Measurements from ENCODE around the gene ZNF440. TPM values are rescaled to one million over a fixed set of nuclear protein-coding genes. Genes with fewer than 3 reads are reported as not detected.

The ZNF440 gene
- total RNA-seq, 5 donors from 2014 or later (not counting 1 experiment from before 2014, with no cell fraction given) = 6.3 to 19.8 (median 17.7) TPM

DNA sequence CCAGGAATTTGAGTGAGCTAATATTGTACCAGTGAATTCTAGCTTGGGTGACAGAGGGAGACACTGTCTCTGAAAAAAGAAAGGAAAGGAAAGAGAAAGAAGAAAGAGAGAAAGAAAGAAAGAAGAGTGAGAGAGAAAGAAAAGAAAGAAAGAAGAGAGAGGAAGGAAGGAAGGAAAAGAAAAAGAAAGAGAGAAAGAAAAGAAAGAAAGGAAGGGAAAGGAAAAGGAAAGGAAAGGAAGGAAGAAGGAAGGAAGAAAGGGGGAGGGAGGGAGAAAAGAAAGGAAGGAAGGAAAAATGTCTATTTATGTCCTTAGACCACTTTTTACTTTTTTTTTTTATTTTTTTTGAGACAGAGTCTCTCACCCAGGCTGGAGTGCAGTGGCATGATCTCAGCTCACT, 21.1 kb upstream of the ZNF440 start:
- Mint-ChIP-seq H3K27me3 (no peaks in the 10 kb centered on the region), H3K4me3 (no peak overlapping the region), H3K4me1 (peaks cover 8 to 10% (median 9%) of the 10 kb centered on the region in 3 donors), H3K27ac (no peak overlapping the region), H3K36me3 (no peaks in the 10 kb centered on the region), H3K9me3 (peaks cover 7 to 35% (median 13%) of the 10 kb centered on the region in 3 donors)
- ChIA-PET POLR2A (no interaction called here), CTCF (no interaction called here)
- H3K9me3 ChIP-seq = peaks cover 2% of the 10 kb centered on the region
- no peak overlapping the region for H3K27ac ChIP-seq (ENCODE audit: low read length)
- H3K27me3 ChIP-seq (replicated peaks in 1 of 2; ENCODE audit: control insufficient read depth in 2 of 2, extremely low read depth in 1 of 2, insufficient read depth in 2 of 2, low read length in 1 of 2) = no peaks in the 10 kb centered on the region
- DNase-seq (no peak), ATAC-seq (replicated peaks in 1 of 4) (no peak)
- no peak overlapping the region for H3K4me3 ChIP-seq (ENCODE audit: control insufficient read depth in 1 of 2, extremely low read depth in 1 of 2, low read length in 1 of 2)
- H3K4me1 ChIP-seq (ENCODE audit: control insufficient read depth in 1 of 2, extremely low read depth in 1 of 2, insufficient read depth in 2 of 2, low read length in 2 of 2) = peaks cover 5 to 9% of the 10 kb centered on the region in 2 experiments
- no peaks in the 10 kb centered on the region for H3K36me3 ChIP-seq (ENCODE audit: control insufficient read depth in 2 of 2, extremely low read depth in 1 of 2, insufficient read depth in 1 of 2, low read length in 1 of 2)

DNA sequence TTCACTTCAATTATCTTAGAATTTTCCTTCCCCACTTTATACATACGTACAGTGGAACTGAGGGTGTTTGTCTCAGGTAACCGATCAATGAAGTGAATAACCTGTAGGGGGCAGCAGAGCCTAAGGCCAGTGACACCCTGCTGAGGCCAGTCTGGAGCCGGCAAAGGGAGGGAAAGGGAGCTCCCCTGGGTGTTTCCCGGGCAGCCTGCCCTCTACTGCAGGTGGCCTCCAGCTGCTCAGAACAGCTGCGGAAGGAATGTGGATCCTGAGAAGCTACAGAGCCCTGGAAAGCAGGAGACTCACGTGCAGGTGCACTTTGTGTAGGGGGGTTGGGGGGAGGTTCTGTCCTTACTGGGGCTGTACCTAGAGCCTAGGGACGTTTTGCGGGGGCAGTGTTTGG, 16.6 kb upstream of the ZNF440 start:
- ChIA-PET POLR2A (no interaction called here), CTCF (interaction anchor here (0.5 to 2.1 kb wide), 14 partner anchors 14 to 420 kb away, joined by 3 to 22 read pairs (median 4); partner anchors contain the start of genes ECSIT (in 1 of the 2), ZNF20 (in 1 of the 2), ZNF440 (in 1 of the 2) and ZNF69 (in 1 of the 2))
- Histone ChIP-seq H3K36me3 (ENCODE audit: control insufficient read depth in 2 of 2, extremely low read depth in 1 of 2, insufficient read depth in 1 of 2, low read length in 1 of 2) (no peaks in the 10 kb centered on the region), H3K27ac (ENCODE audit: low read length) (no peak overlapping the region), H3K9me3 (no peaks in the 10 kb centered on the region), H3K27me3 (replicated peaks in 1 of 2; ENCODE audit: control insufficient read depth in 2 of 2, extremely low read depth in 1 of 2, insufficient read depth in 2 of 2, low read length in 1 of 2) (peaks cover 0 to 3% of the 10 kb centered on the region in 2 experiments), H3K4me1 (ENCODE audit: control insufficient read depth in 1 of 2, extremely low read depth in 1 of 2, insufficient read depth in 2 of 2, low read length in 2 of 2) (peaks cover 8 to 18% of the 10 kb centered on the region in 2 experiments), H3K4me3 (ENCODE audit: control insufficient read depth in 1 of 2, extremely low read depth in 1 of 2, low read length in 1 of 2) (peak overlapping the region in 1 of 2 donors; percentile 71)
- WGBS (ENCODE audit: insufficient coverage) = 26% methylated on average over 6 of the region's 8 CpGs
- no peaks in the 10 kb centered on the region for H3K36me3 Mint-ChIP-seq
- H3K27me3 Mint-ChIP-seq = no peaks in the 10 kb centered on the region
- H3K4me1 Mint-ChIP-seq = peaks cover 18 to 21% (median 19%) of the 10 kb centered on the region in 3 donors
- peak overlapping the region; percentile 87 to 92 (median 89) for H3K4me3 Mint-ChIP-seq
- H3K27ac Mint-ChIP-seq = peak overlapping the region; percentile 32 to 90
- peak; percentile 40 to 89 (median 70) for DNase-seq
- ATAC-seq (replicated peaks in 1 of 4) = peak; percentile 59 to 69 (median 61)
- H3K9me3 Mint-ChIP-seq = peaks cover 0 to 6% (median 2%) of the 10 kb centered on the region in 3 donors

DNA sequence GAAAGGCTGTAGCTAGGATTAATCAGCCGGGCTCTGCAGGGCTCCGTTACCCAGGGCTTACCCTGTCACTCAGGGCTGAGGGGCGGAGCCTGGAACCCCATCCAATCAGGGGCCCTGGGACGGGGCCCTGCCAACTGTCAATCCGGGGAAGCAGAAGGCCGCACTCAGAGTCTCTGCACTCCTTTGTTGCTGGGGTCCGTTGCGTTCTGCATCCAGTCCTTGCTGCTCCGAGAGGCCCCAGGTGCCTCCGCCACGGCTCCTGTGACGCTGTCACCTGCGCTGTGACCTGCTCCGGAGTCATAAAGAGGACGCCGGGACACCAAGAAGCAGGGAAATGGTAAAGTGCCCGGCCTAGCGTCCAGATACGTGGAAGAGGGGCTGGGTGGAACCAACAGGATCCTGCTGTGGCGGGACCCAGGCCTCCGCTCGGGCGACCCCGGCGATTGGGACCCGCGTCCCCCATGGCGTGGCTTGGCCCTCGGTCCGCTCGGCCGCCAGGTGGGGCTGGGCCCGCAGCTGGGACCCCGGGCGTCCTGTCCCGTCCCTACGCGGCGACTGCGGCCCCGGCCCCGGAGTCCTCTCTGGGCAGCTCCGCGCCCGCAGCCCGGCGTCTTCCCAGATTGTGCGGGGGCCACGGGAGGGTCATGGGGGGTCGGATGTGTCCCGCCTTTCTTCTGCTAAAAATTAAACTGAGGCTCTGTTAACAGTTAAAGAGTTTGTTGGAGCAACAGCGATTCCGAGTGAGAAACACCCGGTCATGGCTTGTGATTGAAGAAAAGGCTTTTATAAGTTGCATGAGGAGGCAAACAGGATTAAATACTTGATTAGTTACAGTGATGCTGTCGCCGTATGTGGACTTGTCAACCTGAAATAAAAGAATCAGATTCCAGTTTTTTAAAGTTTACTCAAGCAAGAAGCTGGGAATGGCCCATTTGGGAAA, 15.4 kb upstream of the ZNF440 start, which contains the start of gene ZNF491:
Gene ZNF491 (plus strand): TSS at position 133 of the 940 bp plus-strand sequence. CDS start 7,431 bp downstream, outside the sequence.
- Mint-ChIP-seq H3K9me3 (peaks cover 0 to 9% (median 5%) of the 10 kb centered on the region in 3 donors), H3K27me3 (no peaks in the 10 kb centered on the region), H3K27ac (peak within 1 kb of the TSS; percentile 85 to 90), H3K4me1 (peaks cover 18 to 21% (median 19%) of the 10 kb centered on the region in 3 donors), H3K36me3 (peaks cover 4% of the 10 kb centered on the region), H3K4me3 (peak within 1 kb of the TSS; percentile 87 to 92 (median 89))
- peak within 1 kb of the TSS; percentile 71 for H3K4me3 ChIP-seq (ENCODE audit: control insufficient read depth in 1 of 2, extremely low read depth in 1 of 2, low read length in 1 of 2)
- peak; percentile 65 to 90 (median 81) for DNase-seq
- peaks cover 8 to 18% of the 10 kb centered on the region in 2 experiments for H3K4me1 ChIP-seq (ENCODE audit: control insufficient read depth in 1 of 2, extremely low read depth in 1 of 2, insufficient read depth in 2 of 2, low read length in 2 of 2)
- H3K36me3 ChIP-seq (ENCODE audit: control insufficient read depth in 2 of 2, extremely low read depth in 1 of 2, insufficient read depth in 1 of 2, low read length in 1 of 2) = no peaks in the 10 kb centered on the region
- H3K27ac ChIP-seq (ENCODE audit: low read length) = peak within 1 kb of the TSS; percentile 62
- peak; percentile 96 to 99 (median 98) for ATAC-seq (replicated peaks in 1 of 4)
- WGBS (ENCODE audit: insufficient coverage) = 2% methylated on average over 54 of the region's 56 CpGs
- peaks cover 0 to 3% of the 10 kb centered on the region in 2 experiments for H3K27me3 ChIP-seq (replicated peaks in 1 of 2; ENCODE audit: control insufficient read depth in 2 of 2, extremely low read depth in 1 of 2, insufficient read depth in 2 of 2, low read length in 1 of 2)
- ChIA-PET CTCF (interaction anchor here (0.5 to 2.1 kb wide), 16 partner anchors 9 to 639 kb away, joined by 3 to 22 read pairs (median 5); partner anchors contain the start of genes ECSIT (in 1 of the 2), ZNF20 (in 1 of the 2), ZNF440 (in 1 of the 2) and ZNF69 (in 1 of the 2)), POLR2A (interaction anchor here in 1 of 2 donors (0.6 to 0.8 kb wide), 2 partner anchors 9 to 190 kb away, joined by 3 to 4 read pairs; no protein-coding TSS in a partner anchor)
- H3K9me3 ChIP-seq = no peaks in the 10 kb centered on the region

DNA sequence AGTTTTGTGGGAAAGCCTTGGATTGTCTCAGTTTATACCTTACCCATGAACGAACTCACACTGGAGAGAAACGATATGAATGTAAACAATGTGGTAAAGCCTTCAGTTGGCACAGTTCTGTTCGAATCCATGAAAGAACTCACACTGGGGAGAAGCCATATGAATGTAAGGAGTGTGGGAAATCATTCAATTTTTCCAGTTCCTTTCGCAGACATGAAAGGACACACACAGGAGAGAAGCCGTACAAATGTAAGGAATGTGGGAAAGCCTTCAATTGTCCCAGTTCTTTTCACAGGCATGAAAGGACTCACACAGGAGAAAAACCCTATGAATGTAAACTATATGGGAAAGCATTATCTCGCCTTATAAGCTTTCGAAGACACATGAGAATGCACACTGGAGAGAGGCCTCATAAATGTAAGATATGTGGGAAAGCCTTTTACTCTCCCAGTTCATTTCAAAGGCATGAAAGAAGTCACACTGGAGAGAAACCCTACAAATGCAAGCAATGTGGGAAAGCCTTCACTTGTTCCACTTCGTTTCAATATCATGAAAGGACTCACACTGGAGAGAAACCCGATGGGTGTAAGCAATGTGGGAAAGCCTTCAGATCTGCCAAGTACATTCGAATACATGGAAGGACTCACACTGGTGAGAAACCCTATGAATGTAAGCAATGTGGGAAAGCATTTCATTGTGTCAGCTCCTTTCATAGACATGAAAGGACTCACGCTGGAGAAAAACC, 7.5 kb upstream of the ZNF440 start:
- WGBS (ENCODE audit: insufficient coverage) = 80% methylated on average over 2 of the region's 11 CpGs

DNA sequence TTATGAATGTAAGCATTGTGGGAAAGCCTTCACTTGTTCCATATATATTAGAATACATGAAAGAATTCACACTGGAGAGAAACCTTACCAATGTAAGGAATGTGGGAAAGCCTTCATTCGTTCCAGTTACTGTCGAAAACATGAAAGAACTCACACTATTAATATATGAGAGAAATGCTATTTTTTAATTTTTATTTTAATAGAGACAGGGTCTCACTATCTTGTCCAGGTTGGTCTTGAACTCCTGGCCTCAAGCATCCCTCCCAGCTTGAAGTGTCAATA, 7.0 kb upstream of the ZNF440 start:
- H3K36me3 Mint-ChIP-seq = peaks cover 27% of the 10 kb centered on the region
- peaks cover 0 to 34% (median 31%) of the 10 kb centered on the region in 3 donors for H3K9me3 Mint-ChIP-seq

More for the DNA sequence above, 7.5 kb upstream of the ZNF440 start:
- POLR2A ChIA-PET = no interaction called here
- ATAC-seq (replicated peaks in 1 of 4) (no peak), DNase-seq (no peak)
- Mint-ChIP-seq H3K27ac (no peak overlapping the region), H3K9me3 (peaks cover 0 to 34% (median 31%) of the 10 kb centered on the region in 3 donors), H3K4me1 (no peaks in the 10 kb centered on the region), H3K27me3 (no peaks in the 10 kb centered on the region), H3K4me3 (no peak overlapping the region), H3K36me3 (peaks cover 27% of the 10 kb centered on the region)
- Histone ChIP-seq H3K27ac (ENCODE audit: low read length) (no peak overlapping the region), H3K4me1 (ENCODE audit: control insufficient read depth in 1 of 2, extremely low read depth in 1 of 2, insufficient read depth in 2 of 2, low read length in 2 of 2) (no peaks in the 10 kb centered on the region), H3K9me3 (peaks cover 9% of the 10 kb centered on the region), H3K4me3 (ENCODE audit: control insufficient read depth in 1 of 2, extremely low read depth in 1 of 2, low read length in 1 of 2) (no peak overlapping the region), H3K36me3 (ENCODE audit: control insufficient read depth in 2 of 2, extremely low read depth in 1 of 2, insufficient read depth in 1 of 2, low read length in 1 of 2) (no peaks in the 10 kb centered on the region), H3K27me3 (replicated peaks in 1 of 2; ENCODE audit: control insufficient read depth in 2 of 2, extremely low read depth in 1 of 2, insufficient read depth in 2 of 2, low read length in 1 of 2) (no peaks in the 10 kb centered on the region)
- CTCF ChIA-PET = no interaction called here

DNA sequence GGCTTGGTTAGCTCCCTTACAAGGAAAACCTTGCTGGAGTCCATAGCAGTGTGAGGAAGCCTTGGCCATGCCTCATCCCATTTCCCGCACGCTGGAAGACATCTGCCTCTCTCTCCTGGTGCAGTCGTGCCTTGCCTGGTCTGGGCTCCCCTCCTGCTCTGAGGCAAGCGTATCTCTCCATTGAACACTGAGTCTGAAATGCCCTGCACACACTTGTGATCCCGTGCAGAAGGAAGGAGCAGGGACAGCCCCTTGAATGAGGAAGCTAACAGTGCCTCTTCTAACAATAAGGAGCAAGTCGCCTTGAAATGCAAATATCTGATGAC, 407 bp upstream of the ZNF440 start:
- H3K27me3 ChIP-seq (replicated peaks in 1 of 2; ENCODE audit: control insufficient read depth in 2 of 2, extremely low read depth in 1 of 2, insufficient read depth in 2 of 2, low read length in 1 of 2) = no peaks in the 10 kb centered on the region
- Mint-ChIP-seq H3K27ac (peak overlapping the region; percentile 68 to 82), H3K9me3 (peaks cover 0 to 8% (median 4%) of the 10 kb centered on the region in 3 donors), H3K4me1 (peaks cover 26 to 38% (median 31%) of the 10 kb centered on the region in 3 donors), H3K27me3 (no peaks in the 10 kb centered on the region), H3K4me3 (peak overlapping the region; percentile 90 to 93 (median 90)), H3K36me3 (peaks cover 16% of the 10 kb centered on the region)
- H3K36me3 ChIP-seq (ENCODE audit: control insufficient read depth in 2 of 2, extremely low read depth in 1 of 2, insufficient read depth in 1 of 2, low read length in 1 of 2) = no peaks in the 10 kb centered on the region
- ATAC-seq (replicated peaks in 1 of 4) (peak in 3 of 4 experiments; percentile 11 to 35 (median 22)), DNase-seq (no peak)
- ChIA-PET POLR2A (no interaction called here), CTCF (interaction anchor here in 1 of 2 donors (0.5 to 3.5 kb wide), 4 partner anchors 16 to 207 kb away, joined by 3 to 18 read pairs (median 6); partner anchors contain the start of gene ZNF491)
- peak overlapping the region; percentile 68 to 97 for H3K4me3 ChIP-seq (ENCODE audit: control insufficient read depth in 1 of 2, extremely low read depth in 1 of 2, low read length in 1 of 2)
- WGBS (ENCODE audit: insufficient coverage) = 12% methylated on average over 6 of the region's 6 CpGs
- H3K4me1 ChIP-seq (ENCODE audit: control insufficient read depth in 1 of 2, extremely low read depth in 1 of 2, insufficient read depth in 2 of 2, low read length in 2 of 2) = peaks cover 0 to 20% of the 10 kb centered on the region in 2 experiments
- no peaks in the 10 kb centered on the region for H3K9me3 ChIP-seq
- H3K27ac ChIP-seq (ENCODE audit: low read length) = peak overlapping the region; percentile 54

More for the DNA sequence above, 7.0 kb upstream of the ZNF440 start:
- ChIA-PET POLR2A (no interaction called here), CTCF (no interaction called here)
- no peak overlapping the region for H3K27ac ChIP-seq (ENCODE audit: low read length)
- ATAC-seq (replicated peaks in 1 of 4) (no peak), DNase-seq (no peak)
- Mint-ChIP-seq H3K4me3 (no peak overlapping the region), H3K27me3 (no peaks in the 10 kb centered on the region), H3K27ac (no peak overlapping the region), H3K4me1 (peaks cover 0 to under 1% (median 0%) of the 10 kb centered on the region in 3 donors)
- WGBS (ENCODE audit: insufficient coverage) = no CpG with 5 or more reads among the region's 2 CpGs
- no peaks in the 10 kb centered on the region for H3K4me1 ChIP-seq (ENCODE audit: control insufficient read depth in 1 of 2, extremely low read depth in 1 of 2, insufficient read depth in 2 of 2, low read length in 2 of 2)
- H3K9me3 ChIP-seq = peaks cover 9% of the 10 kb centered on the region
- no peaks in the 10 kb centered on the region for H3K27me3 ChIP-seq (replicated peaks in 1 of 2; ENCODE audit: control insufficient read depth in 2 of 2, extremely low read depth in 1 of 2, insufficient read depth in 2 of 2, low read length in 1 of 2)
- no peak overlapping the region for H3K4me3 ChIP-seq (ENCODE audit: control insufficient read depth in 1 of 2, extremely low read depth in 1 of 2, low read length in 1 of 2)
- H3K36me3 ChIP-seq (ENCODE audit: control insufficient read depth in 2 of 2, extremely low read depth in 1 of 2, insufficient read depth in 1 of 2, low read length in 1 of 2) = no peaks in the 10 kb centered on the region

Measured in T-cell (primary cell).